Measurements from ENCODE around the gene SFMBT2. TPM values are rescaled to one million over a fixed set of nuclear protein-coding genes. Genes with fewer than 3 reads are reported as not detected.

SFMBT2 gene
- total and polyA plus RNA-seq, 2 of the 4 experiments (the other 2 are of a cell fraction): 0.70 to 1.3 TPM

DNA sequence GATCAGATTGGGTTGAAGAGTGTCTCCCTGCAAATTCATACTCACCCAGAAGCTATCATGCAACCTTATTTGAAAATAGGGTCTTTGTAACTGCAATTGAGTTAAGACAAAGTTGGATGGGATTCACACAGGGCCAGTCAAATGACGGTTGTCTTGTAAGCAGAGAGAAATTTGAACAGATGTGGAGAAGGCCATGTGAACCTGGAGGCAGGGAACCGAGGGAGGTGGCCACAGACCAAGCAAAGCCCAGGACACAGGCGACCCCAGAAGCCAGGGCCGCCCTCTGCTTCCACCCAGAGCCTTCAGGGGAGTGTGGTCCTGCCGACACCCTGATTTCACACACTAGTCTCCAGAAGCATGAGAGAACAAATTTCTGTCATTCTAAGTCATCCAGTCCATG, 140.8 kb downstream of the SFMBT2 start:
- H2BK20ac ChIP-seq (ENCODE audit: low read depth, low read length): no peak overlapping the region
- H2AFZ ChIP-seq (replicated peaks; ENCODE audit: low read length, poor library complexity): no peak overlapping the region
- H2BK15ac ChIP-seq (ENCODE audit: low read depth, low read length): no peak overlapping the region
- DNase-seq (no peak), ATAC-seq (ENCODE audit: low read depth) (no peak)
- H3K4me1 ChIP-seq (ENCODE audit: control insufficient read depth, insufficient read depth, low read length): no peaks in the 10 kb centered on the region; the same call in 1 of the 2 replicates
- no peaks in the 10 kb centered on the region for H3K36me3 ChIP-seq (ENCODE audit: control insufficient read depth, insufficient read depth, low read length)
- H3K9ac ChIP-seq (ENCODE audit: low read depth, low read length): no peak overlapping the region
- H4K20me1 ChIP-seq (ENCODE audit: insufficient read depth, low read length): no peaks in the 10 kb centered on the region
- no peak overlapping the region for H3K4ac ChIP-seq (ENCODE audit: low read depth, low read length)
- H3K79me1 ChIP-seq (ENCODE audit: low read depth in 1 of 2, low read length in 2 of 2): no peaks in the 10 kb centered on the region
- H3K14ac ChIP-seq (replicated peaks; ENCODE audit: low read depth, low read length): no peak overlapping the region
- in situ Hi-C loops (cut with MboI; ENCODE audit: low sequenced_read_pairs) (loop anchor here (10.0 kb wide), 1 partner anchor 135 kb away; no protein-coding TSS in a partner anchor), intact Hi-C loops (cut with micrococcal nuclease) (loop anchor here (10.0 kb wide), 2 partner anchors 485 to 855 kb away; no protein-coding TSS in a partner anchor), dilution Hi-C loops (cut with HindIII; ENCODE audit: low sequenced_read_pairs, unreplicated experiment) (no loop called here)
- no peaks in the 10 kb centered on the region for H3K9me3 ChIP-seq (ENCODE audit: control insufficient read depth, insufficient read depth, low read length)
- H3K23ac ChIP-seq (ENCODE audit: low read depth, low read length): no peak overlapping the region
- POLR2A ChIA-PET (ENCODE audit: unreplicated experiment): no interaction called here
- no peak overlapping the region for H4K8ac ChIP-seq (ENCODE audit: low read depth in 2 of 2, low read length in 2 of 2)
- no peak overlapping the region for H2BK5ac ChIP-seq (ENCODE audit: low read depth, low read length, poor library complexity, severe bottlenecking)
- WGBS, 2 experiments (ENCODE audit: extremely low coverage in 2 of 2, insufficient read length in 1 of 2): 20% methylated on average over 2 of the region's 5 CpGs; no CpG with 5 or more reads in 1 of the 2 experiments
- no peak overlapping the region for H4K91ac ChIP-seq (ENCODE audit: insufficient read depth, low read depth, low read length)
- H2BK120ac ChIP-seq (ENCODE audit: low read depth, low read length): no peak overlapping the region
- H3K4me3 ChIP-seq (ENCODE audit: insufficient read depth, low read depth, low read length): no peak overlapping the region
- H3K9me1 ChIP-seq (ENCODE audit: insufficient read depth, low read length): no peaks in the 10 kb centered on the region
- no peak overlapping the region for H2AK5ac ChIP-seq (ENCODE audit: low read depth, low read length)
- H3K4me2 ChIP-seq (ENCODE audit: low read depth, low read length): no peak overlapping the region
- no peak overlapping the region for H3K18ac ChIP-seq (ENCODE audit: low read depth, low read length)
- no peak overlapping the region for H2AK9ac ChIP-seq (replicated peaks; ENCODE audit: low read depth, low read length, poor library complexity)
- CTCF ChIA-PET: no interaction called here
- TF ChIP-seq MAZ (IDR thresholded peaks at IDR 0.05; ENCODE audit: borderline replicate concordance, low read depth, low read length) (no peak), RFX5 (IDR thresholded peaks at IDR 0.05; ENCODE audit: low read depth, low read length) (no peak), BHLHE40 (IDR thresholded peaks at IDR 0.05; ENCODE audit: low read depth, low read length) (no peak)
- TF ChIP-seq, protein P1, sequence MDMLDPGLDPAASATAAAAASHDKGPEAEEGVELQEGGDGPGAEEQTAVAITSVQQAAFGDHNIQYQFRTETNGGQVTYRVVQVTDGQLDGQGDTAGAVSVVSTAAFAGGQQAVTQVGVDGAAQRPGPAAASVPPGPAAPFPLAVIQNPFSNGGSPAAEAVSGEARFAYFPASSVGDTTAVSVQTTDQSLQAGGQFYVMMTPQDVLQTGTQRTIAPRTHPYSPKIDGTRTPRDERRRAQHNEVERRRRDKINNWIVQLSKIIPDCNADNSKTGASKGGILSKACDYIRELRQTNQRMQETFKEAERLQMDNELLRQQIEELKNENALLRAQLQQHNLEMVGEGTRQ (IDR thresholded peaks at IDR 0.05; ENCODE audit: low read depth, low read length): no peak
- TF ChIP-seq, protein P2, sequence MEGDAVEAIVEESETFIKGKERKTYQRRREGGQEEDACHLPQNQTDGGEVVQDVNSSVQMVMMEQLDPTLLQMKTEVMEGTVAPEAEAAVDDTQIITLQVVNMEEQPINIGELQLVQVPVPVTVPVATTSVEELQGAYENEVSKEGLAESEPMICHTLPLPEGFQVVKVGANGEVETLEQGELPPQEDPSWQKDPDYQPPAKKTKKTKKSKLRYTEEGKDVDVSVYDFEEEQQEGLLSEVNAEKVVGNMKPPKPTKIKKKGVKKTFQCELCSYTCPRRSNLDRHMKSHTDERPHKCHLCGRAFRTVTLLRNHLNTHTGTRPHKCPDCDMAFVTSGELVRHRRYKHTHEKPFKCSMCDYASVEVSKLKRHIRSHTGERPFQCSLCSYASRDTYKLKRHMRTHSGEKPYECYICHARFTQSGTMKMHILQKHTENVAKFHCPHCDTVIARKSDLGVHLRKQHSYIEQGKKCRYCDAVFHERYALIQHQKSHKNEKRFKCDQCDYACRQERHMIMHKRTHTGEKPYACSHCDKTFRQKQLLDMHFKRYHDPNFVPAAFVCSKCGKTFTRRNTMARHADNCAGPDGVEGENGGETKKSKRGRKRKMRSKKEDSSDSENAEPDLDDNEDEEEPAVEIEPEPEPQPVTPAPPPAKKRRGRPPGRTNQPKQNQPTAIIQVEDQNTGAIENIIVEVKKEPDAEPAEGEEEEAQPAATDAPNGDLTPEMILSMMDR (conservative IDR thresholded peaks at IDR 0.05; ENCODE audit: low read depth, low read length): no peak
- TF ChIP-seq, protein P3, sequence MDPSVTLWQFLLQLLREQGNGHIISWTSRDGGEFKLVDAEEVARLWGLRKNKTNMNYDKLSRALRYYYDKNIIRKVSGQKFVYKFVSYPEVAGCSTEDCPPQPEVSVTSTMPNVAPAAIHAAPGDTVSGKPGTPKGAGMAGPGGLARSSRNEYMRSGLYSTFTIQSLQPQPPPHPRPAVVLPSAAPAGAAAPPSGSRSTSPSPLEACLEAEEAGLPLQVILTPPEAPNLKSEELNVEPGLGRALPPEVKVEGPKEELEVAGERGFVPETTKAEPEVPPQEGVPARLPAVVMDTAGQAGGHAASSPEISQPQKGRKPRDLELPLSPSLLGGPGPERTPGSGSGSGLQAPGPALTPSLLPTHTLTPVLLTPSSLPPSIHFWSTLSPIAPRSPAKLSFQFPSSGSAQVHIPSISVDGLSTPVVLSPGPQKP (IDR thresholded peaks at IDR 0.05; ENCODE audit: borderline replicate concordance, low read depth, low read length): no peak
- no peaks in the 10 kb centered on the region for H3K27me3 ChIP-seq (ENCODE audit: control insufficient read depth, insufficient read depth, low read length)
- BruUV-seq (replicated peaks): no TSS peak
- H3K56ac ChIP-seq (ENCODE audit: extremely low read depth, insufficient read depth, low read length): no peak overlapping the region
- no peak overlapping the region for H3K27ac ChIP-seq (ENCODE audit: insufficient read depth, low read length)
- H4K5ac ChIP-seq (ENCODE audit: low read depth, low read length): no peak overlapping the region

All from IMR-90 (cell line).